SH-SY5Y (cell line): ENCODE data around the gene PTGR3.

Source experiments
- GATA2 ChIP-seq: IDR thresholded peaks from 2 replicates; pipeline ENCODE4 v1.6.1; 2011; ENCODE audit warnings: mild to moderate bottlenecking, low read depth, low read length
- GATA3 ChIP-seq: IDR thresholded peaks from 2 replicates; pipeline ENCODE4 v1.6.1; 2011; ENCODE audit warnings: low read depth, mild to moderate bottlenecking, low read length, moderate library complexity

DNA sequence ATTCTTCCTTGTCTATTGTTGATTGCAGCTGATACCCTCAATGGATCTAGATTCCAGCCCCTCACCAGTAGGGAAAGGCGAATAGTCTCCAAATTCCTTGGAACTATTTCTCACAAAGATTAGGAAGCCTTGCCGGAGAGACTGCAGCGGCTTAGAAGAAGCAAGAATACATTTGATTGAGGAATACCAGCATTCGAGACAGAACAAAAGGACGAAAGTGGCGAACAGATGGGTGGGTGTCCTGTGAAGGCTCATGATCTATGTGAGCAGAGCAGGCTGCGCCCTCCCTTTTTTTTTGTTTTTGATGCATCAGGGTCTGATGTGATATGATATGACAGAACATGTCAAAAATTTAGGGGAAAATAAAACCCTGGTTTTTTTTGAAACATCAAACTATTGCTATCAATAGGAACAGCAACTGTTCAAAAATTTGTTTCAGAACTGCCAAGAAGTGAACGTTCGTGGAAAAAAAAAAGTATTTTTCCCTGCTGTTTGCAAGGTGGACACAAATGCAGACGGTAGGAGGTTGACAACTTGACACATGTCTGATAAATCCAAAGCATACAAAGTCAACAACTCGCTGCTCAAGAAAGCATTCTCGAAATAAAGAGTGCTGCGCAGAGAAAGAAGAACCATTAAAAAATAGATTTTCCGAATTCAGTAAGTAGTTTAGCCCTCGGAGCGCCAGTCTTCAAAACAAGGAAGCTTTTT is 49.1 kb downstream of the PTGR3 start:
- TF ChIP-seq GATA2 = no peak
- no peak for TF ChIP-seq GATA3
